ENCODE results near the gene HS3ST3A1.

DNA sequence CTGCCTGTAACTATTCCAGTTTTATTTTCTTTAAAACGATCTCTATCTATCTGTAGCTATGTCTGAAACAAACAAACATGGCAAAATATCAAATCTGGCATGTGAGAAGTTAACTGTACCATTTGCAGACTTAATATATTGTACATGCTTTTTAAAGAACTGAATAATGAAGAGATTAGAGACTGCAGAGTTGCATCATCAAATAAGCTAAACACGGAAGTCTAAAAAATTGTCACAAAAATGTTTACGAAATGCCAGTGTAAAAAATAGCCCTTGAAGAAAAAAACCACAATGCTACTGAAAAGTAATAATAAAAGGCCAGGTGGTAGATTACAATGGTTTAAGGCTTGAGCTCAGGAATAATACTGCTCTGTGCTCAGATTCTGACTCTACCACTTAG, 43.1 kb downstream of the HS3ST3A1 start:
- TF ChIP-seq POLR2AphosphoS5 (IDR thresholded peaks at IDR 0.05; ENCODE audit: low read depth, low read length) (no peak), POU2F2 (IDR thresholded peaks at IDR 0.05; ENCODE audit: low read depth, low read length) (no peak), POLR2A (IDR thresholded peaks at IDR 0.05; ENCODE audit: low read depth, low read length) (no peak), TAF1 (IDR thresholded peaks at IDR 0.05; ENCODE audit: low read depth, low read length) (no peak)

Data from GM12891 (cell line).